Right cardiac atrium (tissue), 5 donors: ENCODE data around the gene OLFML2A. TPM values are rescaled to one million over a fixed set of nuclear protein-coding genes. Genes with fewer than 3 reads are reported as not detected.
A peak's percentile ranks its signal among the peaks of the same experiment; 100 is the strongest.
"Not testable (repeated sequence)": the region's sequence is repeated elsewhere in the genome, so short reads cannot be mapped to it uniquely, and the experiment has no call there.

Experiments
- ATAC-seq, 2 donors: fragments of 200-7000 bp; cut with Tn5 transposase; one replicate each; pipeline versions ENCODE4 v1.8.0 to v1.9.1; 2020; ENCODE audit warnings: moderate library complexity in 2 of 2, mild to moderate bottlenecking in 1 of 2
- DNase-seq, 3 donors: peaks; one replicate each; pipeline ENCODE4 v3.0.0-alpha.2; 2020
- H3K27ac ChIP-seq: one replicate; pipeline ENCODE4 v1.5.1; 2013; ENCODE audit warnings: mild to moderate bottlenecking, low read length, control low read depth, moderate library complexity
- H3K27me3 ChIP-seq: one replicate; pipeline ENCODE4 v1.6.1; 2013; ENCODE audit not compliant: control insufficient read depth, insufficient read depth
- H3K4me1 ChIP-seq: one replicate; pipeline ENCODE4 v1.6.1; 2013; ENCODE audit warnings: low read length; ENCODE audit not compliant: control insufficient read depth, insufficient read depth
- H3K4me3 ChIP-seq: one replicate; pipeline ENCODE4 v1.5.1; 2013; ENCODE audit warnings: low read length, control low read depth
- H3K9me3 ChIP-seq: one replicate; pipeline ENCODE4 v1.6.1; 2013; ENCODE audit warnings: low read length; ENCODE audit not compliant: control insufficient read depth
- WGBS: extraction: QIAGEN DNeasy Blood & Tissue Kit; methylation state at CpG from one replicate; pipeline ENCODE4 v1.1.7; 2013; 5-methylcytosine and 5-hydroxymethylcytosine counted together
- intact Hi-C, 4 donors: fragments of 100-400 bp; cut with DNase I; formaldehyde crosslinking; loops; one replicate each; pipeline versions ENCODE4 v1.11.0 to v1.14.0; 2022 to 2023
- polyA plus RNA-seq: library from polyadenylated mRNA; stranded (reverse); fragments of 200-250 nt; gene quantifications from one replicate; pipeline ENCODE4 v1.2.3, GENCODE V29; 2013
- total RNA-seq, 4 donors: library from RNA; stranded (reverse); fragmentation: NEBNext Ultra II Directional; extraction: Animal tissue kit (Norgen Biotek cat#: 25700); gene quantifications; one replicate each; pipeline ENCODE4 v1.2.1, GENCODE V29; 2021
- donor health status: healthy with polysubstance abuse.
- donor health status: DM: no; HTN: yes; CAD: no.
- donor health status: DM: no; HTN: no; CAD: no.
- donor health status: DM: no; HTN: yes; CAD: no; lungs with severe emphysema.
- donor health status: DM: yes; HTN: yes; CAD: no.

OLFML2A gene
- total and polyA plus RNA-seq, 5 donors, result 15.1 to 34.4 (median 28.7) TPM

GRCh38 chr9:124844291-124844690, 67.4 kb downstream of the OLFML2A start:
- DNase-seq (no peak), ATAC-seq (no peak)
- Histone ChIP-seq H3K4me1 (no peaks in the 10 kb centered on the region), H3K27ac (no peak overlapping the region), H3K27me3 (no peaks in the 10 kb centered on the region), H3K9me3 (no peaks in the 10 kb centered on the region), H3K4me3 (no peak overlapping the region)
- intact Hi-C loops, result no loop called here
- WGBS, result 69% methylated on average over 4 of the region's 4 CpGs

GRCh38 chr9:124846467-124846866, 69.5 kb downstream of the OLFML2A start:
- H3K4me3 ChIP-seq, H3K4me1 ChIP-seq, H3K27ac ChIP-seq, DNase-seq, intact Hi-C loops, ATAC-seq, H3K27me3 ChIP-seq, H3K9me3 ChIP-seq: not testable (repeated sequence)
- 92% methylated on average over 9 of the region's 9 CpGs for WGBS

- intact Hi-C loops, result no loop called here
- no peak for DNase-seq
- no peak overlapping the region for H3K27ac ChIP-seq
- no peaks in the 10 kb centered on the region for H3K27me3 ChIP-seq
- no peak for ATAC-seq
- no peak overlapping the region for H3K4me3 ChIP-seq
- H3K9me3 ChIP-seq, result no peaks in the 10 kb centered on the region
- 95% methylated on average over 6 of the region's 6 CpGs for WGBS
- no peaks in the 10 kb centered on the region for H3K4me1 ChIP-seq
Observed at GRCh38 chr9:124846969-124847368, 70.0 kb downstream of the OLFML2A start.

- intact Hi-C loops, result no loop called here
- H3K27ac ChIP-seq, result no peak overlapping the region
Observed at GRCh38 chr9:124849801-124850200, 72.9 kb downstream of the OLFML2A start.

GRCh38 chr9:124852121-124852828, 75.3 kb downstream of the OLFML2A start:
- ATAC-seq (peak; percentile 25 to 38), DNase-seq (peak in 1 of 3 donors; percentile 77)
- H3K4me3 ChIP-seq, result no peak overlapping the region
- WGBS, result 42% methylated on average over 13 of the region's 13 CpGs
- H3K27me3 ChIP-seq, result no peaks in the 10 kb centered on the region
- H3K9me3 ChIP-seq, result no peaks in the 10 kb centered on the region
- intact Hi-C loops, result loop anchor here in 1 of 4 donors (2.0 kb wide), 1 partner anchor 77 kb away; no protein-coding TSS in a partner anchor
- H3K4me1 ChIP-seq, result no peaks in the 10 kb centered on the region
- peak overlapping the region; percentile 73 for H3K27ac ChIP-seq

More at GRCh38 chr9:124849801-124850200, 72.9 kb downstream of the OLFML2A start:
- H3K4me3 ChIP-seq, result no peak overlapping the region
- ATAC-seq, result no peak
- peak in 1 of 3 donors; percentile 56 for DNase-seq
- no peaks in the 10 kb centered on the region for H3K4me1 ChIP-seq
- no peaks in the 10 kb centered on the region for H3K9me3 ChIP-seq
- 47% methylated on average over 10 of the region's 10 CpGs for WGBS
- H3K27me3 ChIP-seq, result no peaks in the 10 kb centered on the region

- WGBS, result 1% methylated on average over 51 of the region's 51 CpGs
- peak within 1 kb of the TSS; percentile 73 for H3K27ac ChIP-seq
- peak; percentile 89 to 91 for ATAC-seq
- H3K4me1 ChIP-seq, result no peaks in the 10 kb centered on the region
- H3K4me3 ChIP-seq, result peak within 1 kb of the TSS; percentile 21
- DNase-seq, result peak; percentile 81 to 94 (median 93)
- no peaks in the 10 kb centered on the region for H3K27me3 ChIP-seq
- intact Hi-C loops, result loop anchor here in 3 of 4 donors (1.0 to 2.0 kb wide), 2 partner anchors 78 to 79 kb away; no protein-coding TSS in a partner anchor
- H3K9me3 ChIP-seq, result no peaks in the 10 kb centered on the region
Observed at GRCh38 chr9:124852829-124853531, 76.0 kb downstream of the OLFML2A start, which contains the start of gene WDR38. Gene WDR38 (plus strand): TSS chr9:124853460. CDS start chr9:124853532, 72 bp downstream.

- no peak for DNase-seq
- no peaks in the 10 kb centered on the region for H3K27me3 ChIP-seq
- WGBS, result 64% methylated on average over 11 of the region's 11 CpGs
- H3K4me1 ChIP-seq, result no peaks in the 10 kb centered on the region
- H3K27ac ChIP-seq, result no peak overlapping the region
- ATAC-seq, result no peak
- peak overlapping the region; percentile 21 for H3K4me3 ChIP-seq
- intact Hi-C loops, result loop anchor here (1.0 to 2.0 kb wide), 3 partner anchors 79 to 81 kb away; no protein-coding TSS in a partner anchor
- no peaks in the 10 kb centered on the region for H3K9me3 ChIP-seq
Observed at GRCh38 chr9:124853605-124854143, 76.7 kb downstream of the OLFML2A start.

GRCh38 chr9:124854161-124854560, 77.2 kb downstream of the OLFML2A start:
- WGBS, result 84% methylated on average over 8 of the region's 8 CpGs
- H3K4me3 ChIP-seq, result no peak overlapping the region
- H3K27me3 ChIP-seq, result no peaks in the 10 kb centered on the region
- ATAC-seq (no peak), DNase-seq (peak in 1 of 3 donors; percentile 41)
- H3K27ac ChIP-seq, result no peak overlapping the region
- no peaks in the 10 kb centered on the region for H3K9me3 ChIP-seq
- intact Hi-C loops, result loop anchor here in 1 of 4 donors (1.0 kb wide), 1 partner anchor 82 kb away; no protein-coding TSS in a partner anchor
- no peaks in the 10 kb centered on the region for H3K4me1 ChIP-seq

GRCh38 chr9:124854822-124855221, 77.9 kb downstream of the OLFML2A start:
- H3K27ac ChIP-seq, result no peak overlapping the region
- H3K27me3 ChIP-seq, result no peaks in the 10 kb centered on the region
- no peaks in the 10 kb centered on the region for H3K4me1 ChIP-seq
- ATAC-seq, result no peak
- H3K4me3 ChIP-seq, result no peak overlapping the region
- WGBS, result 64% methylated on average over 7 of the region's 7 CpGs
- no peaks in the 10 kb centered on the region for H3K9me3 ChIP-seq
- no peak for DNase-seq
- intact Hi-C loops, result loop anchor here in 1 of 4 donors (1.0 kb wide), 1 partner anchor 83 kb away; no protein-coding TSS in a partner anchor

GRCh38 chr9:124855566-124855943, 78.6 kb downstream of the OLFML2A start:
- no peak overlapping the region for H3K4me3 ChIP-seq
- 80% methylated on average over 18 of the region's 18 CpGs for WGBS
- H3K27me3 ChIP-seq, result no peaks in the 10 kb centered on the region
- DNase-seq, result peak in 1 of 3 donors; percentile 59
- intact Hi-C loops, result no loop called here
- H3K9me3 ChIP-seq, result no peaks in the 10 kb centered on the region
- no peak for ATAC-seq
- no peaks in the 10 kb centered on the region for H3K4me1 ChIP-seq
- no peak overlapping the region for H3K27ac ChIP-seq
